GM12891 (cell line): ENCODE results near the gene IL1RAPL1.

Experiments
- POLR2A ChIP-seq: IDR thresholded peaks from 2 replicates; pipeline ENCODE4 v1.6.1; 2011; ENCODE audit warnings: low read depth, low read length, control low read depth
- POLR2AphosphoS5 ChIP-seq: IDR thresholded peaks from 2 replicates; pipeline ENCODE4 v1.6.1; 2011; ENCODE audit warnings: low read depth, low read length, control low read depth
- TAF1 ChIP-seq: IDR thresholded peaks from 2 replicates; pipeline ENCODE4 v1.6.1; 2011; ENCODE audit warnings: low read depth, low read length, control low read depth

DNA sequence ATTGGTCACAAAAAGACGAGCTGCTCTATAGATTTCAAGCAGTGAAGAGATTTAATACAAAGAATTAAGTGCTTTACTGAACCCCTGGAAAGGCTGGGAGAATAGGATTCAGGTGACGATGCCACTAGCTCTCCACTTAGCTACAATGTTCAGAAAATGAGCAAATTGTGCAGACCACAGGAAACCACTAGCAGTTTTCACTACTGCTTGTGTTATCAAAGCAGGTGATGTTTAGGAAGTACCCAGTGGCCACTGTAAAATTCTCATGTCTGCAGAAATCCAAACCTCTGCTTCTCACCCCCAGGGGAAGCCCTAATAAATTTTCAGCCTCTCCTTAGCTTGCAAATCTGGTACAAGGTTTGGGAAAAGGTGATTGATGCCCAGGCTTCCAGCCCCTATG lies 165.1 kb downstream of the IL1RAPL1 start:
- TF ChIP-seq TAF1 (no peak), POLR2AphosphoS5 (no peak), POLR2A (no peak)
